EH (cell line): ENCODE data around the gene SBK2.
"Not testable (repeated sequence)": the region's sequence is repeated elsewhere in the genome, so short reads cannot be mapped to it uniquely, and the experiment has no call there.

Experiments used
- DNase-seq: peaks from one replicate; pipeline ENCODE4 v3.0.0-alpha.2; 2015; ENCODE audit warnings: low read depth

Gene SBK2

GRCh38 chr19:55535173-55535964 lies 1.6 kb downstream of the SBK2 start:
- DNase-seq, result no peak

DNA sequence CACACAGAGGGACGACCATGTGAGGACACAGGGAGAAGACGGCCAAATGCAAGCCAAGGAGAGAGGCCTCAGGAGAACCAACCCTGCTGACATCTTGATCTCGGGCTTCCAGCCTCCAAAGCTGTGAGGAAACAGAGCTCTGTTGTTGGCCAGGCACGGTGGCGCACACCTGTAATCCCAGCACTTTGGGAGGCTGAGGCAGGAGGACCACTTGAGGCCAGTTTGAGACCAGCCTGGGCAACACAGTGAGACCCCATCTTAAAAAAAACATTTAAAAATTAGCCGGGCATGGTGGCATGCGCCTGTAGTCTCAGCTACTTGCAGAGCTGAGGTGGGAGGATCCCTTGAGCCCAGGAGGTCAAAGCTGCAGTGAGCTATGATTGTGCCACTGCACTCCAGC lies 2.7 kb downstream of the SBK2 start:
- DNase-seq, result not testable (repeated sequence)

DNA sequence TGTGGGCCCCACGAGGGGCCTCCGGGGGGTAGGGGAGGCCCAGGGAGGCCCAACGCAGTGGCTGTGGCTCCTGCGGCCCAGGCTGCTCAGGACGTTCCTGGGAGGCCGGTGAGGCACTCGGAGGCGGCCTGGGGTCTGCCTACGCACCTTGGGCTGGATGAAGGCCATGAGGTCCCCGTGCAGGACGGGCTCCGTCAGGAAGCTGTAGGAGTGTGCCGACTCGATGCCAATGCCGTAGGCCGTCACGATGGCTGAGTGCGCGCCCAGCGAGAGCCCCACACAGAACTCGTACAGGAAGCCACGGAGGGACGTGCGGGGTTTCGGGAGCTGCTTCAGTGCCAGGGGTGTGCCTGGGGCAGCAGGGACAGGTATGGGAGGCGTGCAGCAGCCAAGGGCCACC lies 5.9 kb downstream of the SBK2 start:
- DNase-seq, result no peak

DNA sequence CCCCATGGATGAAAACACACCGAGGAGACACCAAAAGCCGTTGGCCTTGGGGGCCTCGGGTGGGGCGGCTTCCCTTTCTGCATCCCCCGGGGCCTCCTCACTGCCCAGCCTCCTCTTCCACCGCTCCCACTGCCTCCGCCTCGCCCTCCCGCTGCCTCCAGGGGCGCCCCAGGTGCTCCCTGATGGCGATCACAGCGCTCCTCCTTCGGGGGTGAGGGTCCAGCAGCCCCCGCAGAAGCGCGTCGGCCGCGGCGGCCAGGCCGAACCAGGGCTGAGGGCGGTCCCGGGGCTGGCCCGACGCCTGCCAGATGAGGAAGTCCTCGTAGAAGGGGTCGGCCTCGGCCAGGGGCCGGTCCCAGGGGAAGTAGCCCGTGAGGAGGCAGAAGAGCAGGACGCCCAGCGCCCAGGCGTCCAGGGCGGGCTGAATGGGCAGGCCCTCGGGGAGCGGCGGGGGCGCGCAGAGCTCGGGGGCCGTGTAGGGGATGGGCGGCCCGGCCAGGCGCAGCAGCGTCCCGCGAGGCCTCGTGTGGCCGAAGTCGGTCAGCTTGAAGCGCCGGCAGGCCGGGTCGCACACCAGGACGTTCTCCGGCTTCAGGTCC lies 7.2 kb downstream of the SBK2 start:
- DNase-seq, result no peak

GRCh38 chr19:55528030-55528803 lies 8.7 kb downstream of the SBK2 start:
- DNase-seq, result peak; percentile 44

DNA sequence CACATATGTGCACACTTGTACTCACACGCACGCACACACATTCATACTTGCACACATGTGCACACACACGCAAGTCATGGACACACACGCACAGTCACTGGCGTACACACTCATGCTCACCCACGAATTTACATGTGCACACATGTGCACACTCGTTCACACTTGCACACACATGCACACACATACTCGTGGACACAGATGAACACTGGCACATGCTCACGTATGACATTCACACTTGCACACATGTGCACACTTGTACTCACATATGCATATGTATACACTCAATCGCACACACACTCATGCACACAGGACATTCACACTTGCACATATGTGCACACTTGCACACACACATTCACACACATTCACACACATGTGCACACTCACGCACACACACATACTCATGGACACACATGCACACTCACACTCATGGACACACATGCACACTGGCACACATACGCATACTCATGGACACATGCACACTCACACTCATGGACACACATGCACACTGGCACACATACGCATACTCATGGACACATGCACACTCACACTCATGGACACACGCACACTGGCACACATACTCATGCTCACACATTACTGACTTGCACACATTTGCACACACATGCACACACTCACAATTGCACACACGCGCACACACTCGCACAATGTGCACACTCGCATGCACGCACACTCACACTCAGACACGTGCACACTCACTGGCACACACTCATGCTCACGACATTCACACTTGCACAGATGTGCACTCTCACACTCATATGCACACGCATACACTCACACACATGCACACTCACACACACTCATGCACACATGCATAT lies 9.5 kb downstream of the SBK2 start:
- DNase-seq, result no peak

DNA sequence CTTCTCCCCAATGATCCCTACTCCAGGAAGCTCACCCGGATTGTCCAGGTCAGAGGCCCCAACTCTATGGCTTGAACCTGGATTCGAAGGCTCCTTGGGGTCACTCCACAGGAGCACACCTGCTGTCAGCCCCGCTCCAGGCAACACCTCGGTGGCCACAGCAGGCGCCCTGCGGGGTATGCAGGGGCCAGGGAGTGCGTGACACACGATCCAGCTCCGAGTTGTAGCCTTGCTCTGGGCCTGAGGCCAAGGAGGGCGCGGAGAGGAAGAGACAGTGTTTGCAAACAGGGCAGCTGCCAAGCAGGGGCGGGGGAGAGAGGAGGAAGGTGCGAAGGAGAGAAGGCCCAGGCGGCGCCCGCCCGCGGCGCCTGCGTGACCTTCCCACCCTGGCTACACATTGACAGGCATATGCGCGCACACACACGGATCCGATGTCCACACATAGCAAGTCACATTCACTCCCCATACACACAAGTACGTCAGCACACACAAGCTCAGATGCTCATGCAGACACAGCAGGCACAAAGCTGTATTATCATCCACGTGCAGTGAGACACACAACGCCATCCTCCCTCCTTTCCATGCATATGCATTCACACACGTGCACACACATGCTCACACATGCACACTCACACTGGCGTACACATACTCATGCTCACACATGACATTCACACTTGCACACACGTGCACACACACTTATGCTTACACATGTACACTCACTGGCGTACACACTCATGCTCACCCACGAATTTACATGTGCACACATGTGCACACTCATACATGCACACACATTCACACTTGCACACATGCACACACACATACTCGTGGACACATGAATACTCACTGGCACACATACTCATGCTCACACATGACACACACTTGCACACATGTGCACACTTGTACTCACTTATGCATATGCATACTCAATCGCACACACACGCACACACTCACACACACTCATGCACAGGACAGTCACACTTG lies 10.4 kb downstream of the SBK2 start:
- DNase-seq, result peak; percentile 83

DNA sequence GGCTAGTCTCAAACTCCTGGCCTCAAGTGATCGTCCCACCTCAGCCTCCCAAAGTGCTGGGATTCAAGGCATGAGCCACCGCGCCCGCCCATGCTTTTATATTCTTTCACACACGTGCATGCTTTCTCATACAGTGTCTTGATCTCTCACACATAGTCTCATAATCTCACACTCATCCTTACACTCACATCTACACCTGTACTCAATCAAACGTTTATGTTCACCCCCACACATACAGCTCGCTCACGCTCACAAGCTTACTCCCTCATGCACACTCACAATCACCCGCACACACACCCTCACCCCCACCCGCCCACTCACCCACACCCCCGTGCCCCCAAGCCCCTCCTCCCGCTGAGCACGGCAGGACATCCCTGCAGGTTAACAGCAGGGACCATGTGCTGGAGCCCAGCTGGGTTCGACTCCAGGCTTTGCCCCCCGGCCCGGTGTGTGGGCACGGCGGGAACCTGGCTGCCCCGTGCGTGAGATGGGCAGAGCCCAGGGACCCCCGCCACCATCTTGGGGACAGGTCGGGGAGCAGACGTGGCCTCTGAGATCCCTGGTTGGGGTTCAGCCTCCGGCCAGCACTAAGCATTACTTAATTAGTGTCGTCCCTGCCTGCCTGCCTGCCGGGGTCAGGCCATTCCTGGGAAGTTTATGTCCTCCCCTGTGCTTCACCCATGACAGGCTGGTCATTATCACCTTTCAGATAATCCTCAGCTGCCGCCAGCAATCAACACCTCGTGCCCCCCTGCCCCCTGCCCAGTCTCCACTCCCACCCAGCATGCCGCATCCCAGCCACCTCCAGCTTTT lies 11.4 kb downstream of the SBK2 start:
- DNase-seq, result no peak

GRCh38 chr19:55520691-55521292 lies 16.1 kb downstream of the SBK2 start:
- no peak for DNase-seq

GRCh38 chr19:55519451-55520311 lies 17.3 kb downstream of the SBK2 start:
- peak; percentile 88 for DNase-seq

GRCh38 chr19:55516878-55517620 lies 19.9 kb downstream of the SBK2 start:
- DNase-seq, result peak; percentile 91

- no peak for DNase-seq
These were observed 28.8 kb downstream of the SBK2 start for GRCh38 chr19:55508120-55508519.

DNA sequence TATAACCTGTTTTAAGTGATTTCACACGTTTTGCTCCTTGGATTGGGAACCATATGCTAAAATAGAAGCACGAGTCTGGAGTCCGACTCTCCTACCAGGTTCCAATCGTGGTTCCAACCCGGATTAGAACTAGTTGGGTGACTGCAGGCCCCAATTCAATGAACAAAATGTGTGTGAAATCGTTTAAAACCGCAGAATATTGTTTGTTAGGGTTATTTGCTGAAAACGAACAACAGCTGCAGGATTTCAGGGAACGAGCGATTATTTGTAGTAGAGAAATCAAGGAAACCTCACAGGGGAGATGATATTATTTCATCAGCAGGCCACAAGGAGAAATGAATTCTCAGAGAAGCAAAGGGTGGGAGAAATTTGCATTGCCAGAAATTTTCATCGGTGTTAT lies 32.0 kb downstream of the SBK2 start:
- no peak for DNase-seq

DNA sequence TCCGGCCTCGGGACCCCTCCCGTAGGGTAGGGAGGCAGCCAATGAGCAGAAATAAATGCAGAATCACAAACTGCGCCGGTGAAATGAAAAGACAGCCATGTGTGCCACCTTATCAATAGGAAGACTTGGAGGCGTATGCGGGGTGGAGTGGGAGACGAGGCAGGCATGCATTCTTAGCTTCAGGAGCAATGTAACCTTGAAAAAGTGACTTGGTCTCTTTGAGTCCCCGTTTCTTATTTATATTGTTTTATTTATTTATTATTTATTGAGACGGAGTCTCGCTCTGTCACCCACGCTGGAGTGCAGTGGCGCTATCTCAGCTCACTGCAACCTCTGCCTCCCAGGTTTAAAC lies 32.7 kb downstream of the SBK2 start:
- no peak for DNase-seq

GRCh38 chr19:55503502-55504251 lies 33.3 kb downstream of the SBK2 start:
- peak; percentile 89 for DNase-seq

DNA sequence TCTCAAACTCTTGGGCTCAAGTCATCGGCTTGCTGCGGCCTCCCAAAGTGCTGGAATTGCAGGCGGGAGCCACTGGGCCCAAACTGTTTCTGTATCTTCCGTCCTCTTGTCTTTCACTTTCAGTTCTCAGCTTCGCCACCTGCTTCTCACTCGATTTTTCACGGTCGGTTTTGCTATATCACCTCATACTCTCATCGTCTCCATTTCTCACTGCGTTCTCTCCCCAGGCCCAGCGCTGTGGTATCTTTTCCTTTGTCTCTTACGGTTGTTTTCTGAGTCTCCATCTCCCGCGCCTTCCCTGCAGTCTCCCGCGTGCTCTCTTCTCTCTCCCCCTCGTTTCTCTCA lies 33.8 kb downstream of the SBK2 start:
- DNase-seq, result no peak

DNA sequence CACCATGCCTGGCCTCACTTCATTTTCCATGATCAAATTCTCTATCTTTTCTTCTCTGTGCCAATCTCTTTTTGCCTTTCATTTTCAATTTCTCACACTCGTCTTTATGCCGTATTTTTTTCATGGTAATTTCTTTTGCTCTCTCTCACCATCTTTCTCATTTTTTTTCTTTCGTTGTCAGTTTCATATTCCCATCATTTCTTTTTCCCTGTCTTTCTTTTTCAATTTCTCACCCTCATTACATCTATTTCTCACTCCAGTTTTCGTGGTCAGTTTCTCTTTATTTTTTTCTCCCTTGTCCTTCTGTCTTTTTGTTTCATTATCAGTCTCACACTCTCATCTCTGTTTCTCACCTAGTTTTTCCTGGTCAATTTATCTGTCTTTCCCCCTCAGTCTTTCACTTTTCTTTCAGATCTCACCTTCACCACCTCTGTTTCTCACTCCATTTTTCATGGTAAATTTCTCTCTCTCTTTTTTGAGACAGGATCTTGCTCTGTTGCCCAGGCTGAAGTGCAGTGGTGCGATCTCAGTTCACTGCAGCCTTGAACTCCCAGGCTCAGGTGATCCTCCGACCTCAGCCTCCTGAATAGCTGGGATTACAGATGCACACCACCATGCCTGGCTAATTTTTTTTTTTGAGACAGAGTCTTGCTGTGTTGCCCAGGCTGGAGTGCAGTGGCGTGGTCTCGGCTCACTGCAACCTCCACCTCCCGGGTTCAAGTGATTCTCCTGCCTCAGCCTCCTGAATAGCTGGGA lies 34.6 kb downstream of the SBK2 start:
- no peak for DNase-seq
